Fibroblast of lung (primary cell): ENCODE results near the gene RBMS1. TPM values are rescaled to one million over a fixed set of nuclear protein-coding genes. Genes with fewer than 3 reads are reported as not detected.

Experiments
- DNase-seq, 2 donors: peaks; one replicate each; pipeline versions ENCODE4 v3.0.0 to v3.0.0-alpha.2; 2010; ENCODE audit warnings: low read depth in 2 of 2
- H2AFZ ChIP-seq: 2 replicates; pipeline ENCODE4 v1.5.1; 2012; ENCODE audit warnings: low read length, control low read depth, inconsistent platforms
- H3K27ac ChIP-seq: 2 replicates; pipeline ENCODE4 v1.5.1; 2011; ENCODE audit warnings: low read length, control low read depth; ENCODE audit not compliant: insufficient read depth
- H3K27me3 ChIP-seq: 2 replicates; pipeline ENCODE4 v1.5.1; 2011; ENCODE audit warnings: mild to moderate bottlenecking, low read length; ENCODE audit not compliant: control insufficient read depth, insufficient read depth
- H3K36me3 ChIP-seq: 2 replicates; pipeline ENCODE4 v1.5.1; 2011; ENCODE audit warnings: low read length; ENCODE audit not compliant: control insufficient read depth, insufficient read depth
- H3K4me1 ChIP-seq: 2 replicates; pipeline ENCODE4 v1.5.1; 2011; ENCODE audit warnings: low read length; ENCODE audit not compliant: control insufficient read depth, insufficient read depth; ENCODE audit errors: extremely low read depth
- H3K4me2 ChIP-seq: 2 replicates; pipeline ENCODE4 v1.5.1; 2011; ENCODE audit warnings: low read length, control low read depth; ENCODE audit not compliant: insufficient read depth; ENCODE audit errors: extremely low read depth
- H3K4me3 ChIP-seq, 4 experiments: fragments of 200-600 bp in 1 of 4; sonication (generic) in 1 of 4; replicated peaks in 1 of 4; 2 replicates each; pipeline ENCODE4 v1.5.1; 2011 to 2016; ENCODE audit warnings: low read length in 4 of 4, low read depth in 3 of 4, mild to moderate bottlenecking in 3 of 4, control low read depth in 2 of 4, inconsistent platforms in 1 of 4, mixed read lengths in 1 of 4; ENCODE audit not compliant: insufficient read depth in 1 of 4; ENCODE audit errors: control extremely low read depth in 1 of 4
- H3K79me2 ChIP-seq: 2 replicates; pipeline ENCODE4 v1.5.1; 2012; ENCODE audit warnings: mild to moderate bottlenecking, low read length, inconsistent platforms; ENCODE audit not compliant: control insufficient read depth, insufficient read depth
- H3K9ac ChIP-seq: 2 replicates; pipeline ENCODE4 v1.5.1; 2011; ENCODE audit warnings: mild to moderate bottlenecking, low read length, control low read depth; ENCODE audit not compliant: insufficient read depth
- H3K9me3 ChIP-seq: 2 replicates; pipeline ENCODE4 v1.5.1; 2012; ENCODE audit warnings: low read depth, low read length; ENCODE audit not compliant: control insufficient read depth, insufficient read depth
- H4K20me1 ChIP-seq: 2 replicates; pipeline ENCODE4 v1.5.1; 2011; ENCODE audit warnings: low read length; ENCODE audit not compliant: control insufficient read depth, insufficient read depth; ENCODE audit errors: extremely low read depth
- EZH2 ChIP-seq: IDR thresholded peaks from 2 replicates; pipeline ENCODE4 v1.5.1; 2012; ENCODE audit warnings: low read length, control low read depth, mild to moderate bottlenecking; ENCODE audit errors: missing control alignments
- polyA plus RNA-seq, 2 donors: library from polyadenylated mRNA; depleted of rRNA in 1 of 2; stranded (reverse) in 1 of 2; unstranded in 1 of 2; fragments of >200 nt; gene quantifications; 2 replicates each; pipeline ENCODE4 v1.2.1, GENCODE V29; 2011 to 2012; ENCODE audit warnings: missing spikeins in 1 of 2
- total RNA-seq: library from RNA; depleted of rRNA; stranded (reverse); fragments of >200 nt; gene quantifications from 2 replicates; pipeline ENCODE4 v1.2.1, GENCODE V29; 2014
- TF ChIP-seq, protein P1 (sequence below), 2 donors: IDR thresholded peaks in 1 of 2; conservative IDR thresholded peaks in 1 of 2; 1 replicate in 1 of 2; 2 replicates in 1 of 2; pipeline ENCODE4 v1.5.1; 2011 to 2012; ENCODE audit warnings: low read length in 2 of 2, control low read depth in 1 of 2, inconsistent platforms in 1 of 2, low read depth in 1 of 2, mild to moderate bottlenecking in 1 of 2

The RBMS1 gene
- total and polyA plus RNA-seq, 2 donors (not counting 1 experiment from before 2014, with no cell fraction given) = 77.3 to 146 TPM

DNA sequence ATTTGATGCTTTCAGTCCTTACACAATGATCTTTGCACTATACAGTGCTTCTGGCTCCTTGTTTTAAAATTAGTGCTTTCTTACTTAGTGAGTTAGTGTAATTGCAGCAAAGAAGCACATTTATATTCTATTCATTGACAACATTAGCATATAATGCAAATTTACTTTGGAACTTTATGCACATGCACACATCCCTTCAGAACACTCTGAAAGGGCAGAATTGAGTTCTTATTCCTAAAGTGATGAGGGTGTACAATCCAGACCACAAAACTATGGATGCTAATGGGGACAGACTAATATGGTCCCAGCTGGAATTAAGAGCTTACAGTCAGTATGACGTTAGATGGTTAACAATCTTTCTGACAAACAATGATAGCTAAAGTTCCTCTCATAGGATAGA, 127.1 kb downstream of the RBMS1 start:
- no peak overlapping the region for H3K4me3 ChIP-seq
- H2AFZ ChIP-seq = no peak overlapping the region
- peaks cover 90% of the 10 kb centered on the region for H3K79me2 ChIP-seq
- no peaks in the 10 kb centered on the region for H3K27me3 ChIP-seq
- no peak overlapping the region for H3K9ac ChIP-seq
- H3K9me3 ChIP-seq = no peaks in the 10 kb centered on the region
- no peaks in the 10 kb centered on the region for H4K20me1 ChIP-seq
- H3K27ac ChIP-seq = no peak overlapping the region
- no peak for DNase-seq
- TF ChIP-seq, protein P1, sequence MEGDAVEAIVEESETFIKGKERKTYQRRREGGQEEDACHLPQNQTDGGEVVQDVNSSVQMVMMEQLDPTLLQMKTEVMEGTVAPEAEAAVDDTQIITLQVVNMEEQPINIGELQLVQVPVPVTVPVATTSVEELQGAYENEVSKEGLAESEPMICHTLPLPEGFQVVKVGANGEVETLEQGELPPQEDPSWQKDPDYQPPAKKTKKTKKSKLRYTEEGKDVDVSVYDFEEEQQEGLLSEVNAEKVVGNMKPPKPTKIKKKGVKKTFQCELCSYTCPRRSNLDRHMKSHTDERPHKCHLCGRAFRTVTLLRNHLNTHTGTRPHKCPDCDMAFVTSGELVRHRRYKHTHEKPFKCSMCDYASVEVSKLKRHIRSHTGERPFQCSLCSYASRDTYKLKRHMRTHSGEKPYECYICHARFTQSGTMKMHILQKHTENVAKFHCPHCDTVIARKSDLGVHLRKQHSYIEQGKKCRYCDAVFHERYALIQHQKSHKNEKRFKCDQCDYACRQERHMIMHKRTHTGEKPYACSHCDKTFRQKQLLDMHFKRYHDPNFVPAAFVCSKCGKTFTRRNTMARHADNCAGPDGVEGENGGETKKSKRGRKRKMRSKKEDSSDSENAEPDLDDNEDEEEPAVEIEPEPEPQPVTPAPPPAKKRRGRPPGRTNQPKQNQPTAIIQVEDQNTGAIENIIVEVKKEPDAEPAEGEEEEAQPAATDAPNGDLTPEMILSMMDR (conservative IDR thresholded peaks at IDR 0.05 in 1 of 2, IDR thresholded peaks at IDR 0.05 in 1 of 2; ENCODE audit: low read depth in 1 of 2, low read length in 2 of 2) = no peak
- TF ChIP-seq EZH2 = no peak
- peak overlapping the region; percentile 23 for H3K4me2 ChIP-seq
- peaks cover 27% of the 10 kb centered on the region for H3K4me1 ChIP-seq
- H3K36me3 ChIP-seq = peaks cover 2% of the 10 kb centered on the region

DNA sequence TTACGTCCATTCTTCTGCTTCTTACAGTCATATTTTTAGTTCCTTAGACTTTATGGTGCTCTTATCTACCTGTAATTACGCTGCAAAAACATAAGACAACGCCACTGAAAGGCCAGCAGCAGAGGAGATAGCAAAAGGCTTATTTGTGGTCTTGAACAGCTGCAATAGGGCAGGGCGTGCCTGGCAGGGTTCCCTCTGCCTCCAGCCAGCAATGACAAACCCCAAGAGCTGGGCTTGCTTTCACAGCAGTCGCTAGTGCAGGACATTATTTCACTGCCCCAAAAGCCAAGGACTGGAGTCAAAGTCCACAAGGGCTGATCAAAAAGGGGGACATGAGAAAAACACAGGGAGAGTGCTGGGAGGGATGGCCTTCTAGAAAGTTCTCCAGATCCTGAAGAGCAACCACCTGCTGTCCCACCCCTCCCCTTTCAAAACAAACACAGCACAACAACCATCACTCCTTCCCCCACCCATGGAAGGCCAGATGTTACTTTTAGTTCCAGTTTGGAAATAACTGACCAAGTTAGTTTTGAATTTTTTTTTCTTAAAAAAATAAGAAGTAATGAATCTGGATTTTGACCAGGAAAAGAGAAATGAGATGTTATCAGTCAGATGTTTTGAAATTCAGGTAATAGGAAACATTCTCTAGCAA, 127.8 kb downstream of the RBMS1 start:
- no peak overlapping the region for H3K9ac ChIP-seq
- H3K79me2 ChIP-seq = peaks cover 89% of the 10 kb centered on the region
- no peaks in the 10 kb centered on the region for H4K20me1 ChIP-seq
- H3K4me3 ChIP-seq = no peak overlapping the region
- no peaks in the 10 kb centered on the region for H3K27me3 ChIP-seq
- peak overlapping the region; percentile 26 for H3K27ac ChIP-seq
- no peak overlapping the region for H2AFZ ChIP-seq
- no peaks in the 10 kb centered on the region for H3K9me3 ChIP-seq
- H3K4me2 ChIP-seq = peak overlapping the region; percentile 65
- peak in 1 of 2 donors; percentile 37 for DNase-seq
- TF ChIP-seq, protein P1 (conservative IDR thresholded peaks at IDR 0.05 in 1 of 2, IDR thresholded peaks at IDR 0.05 in 1 of 2; ENCODE audit: low read depth in 1 of 2, low read length in 2 of 2) = no peak
- TF ChIP-seq EZH2 = no peak
- H3K36me3 ChIP-seq = peaks cover 2% of the 10 kb centered on the region
- H3K4me1 ChIP-seq = peaks cover 21% of the 10 kb centered on the region

DNA sequence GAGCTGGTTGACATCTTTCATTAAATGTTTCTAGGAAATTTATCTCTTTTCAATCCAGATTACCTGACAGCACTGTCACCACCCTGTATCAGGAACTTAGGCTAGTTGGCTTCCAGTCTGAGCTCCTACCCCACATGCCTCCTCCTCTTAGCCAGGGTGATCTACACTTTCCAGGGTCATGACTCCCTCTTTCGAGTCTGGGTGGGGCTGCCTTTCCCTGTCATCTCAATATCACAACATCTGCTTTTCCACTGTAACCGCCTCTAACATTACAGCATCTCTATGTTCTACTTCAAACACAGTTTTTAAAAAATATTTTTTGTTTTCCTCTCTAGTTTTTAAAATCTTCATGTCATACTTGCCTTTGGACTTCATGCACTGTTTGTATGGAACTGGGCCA, 129.2 kb downstream of the RBMS1 start:
- H3K27ac ChIP-seq = peak overlapping the region; percentile 14
- H2AFZ ChIP-seq = no peak overlapping the region
- peaks cover 15% of the 10 kb centered on the region for H3K4me1 ChIP-seq
- H3K27me3 ChIP-seq = no peaks in the 10 kb centered on the region
- H3K36me3 ChIP-seq = peaks cover 2% of the 10 kb centered on the region
- no peak overlapping the region for H3K4me2 ChIP-seq
- H3K9ac ChIP-seq = no peak overlapping the region
- no peak for DNase-seq
- no peak for TF ChIP-seq EZH2
- TF ChIP-seq, protein P1 (conservative IDR thresholded peaks at IDR 0.05 in 1 of 2, IDR thresholded peaks at IDR 0.05 in 1 of 2; ENCODE audit: low read depth in 1 of 2, low read length in 2 of 2) = no peak
- H4K20me1 ChIP-seq = no peaks in the 10 kb centered on the region
- H3K9me3 ChIP-seq = no peaks in the 10 kb centered on the region
- H3K79me2 ChIP-seq = peaks cover 86% of the 10 kb centered on the region
- H3K4me3 ChIP-seq = no peak overlapping the region
